GM12878 (cell line): ENCODE measurements around the gene EIF4EBP2. TPM values are rescaled to one million over a fixed set of nuclear protein-coding genes. Genes with fewer than 3 reads are reported as not detected.
A peak's percentile ranks its signal among the peaks of the same experiment; 100 is the strongest.

ENCODE experiments used
- CBX5 ChIP-seq: sonication (generic); IDR thresholded peaks from 2 replicates; pipeline ENCODE4 v1.6.1; 2016; ENCODE audit warnings: low read depth, moderate library complexity, mild to moderate bottlenecking, inconsistent platforms
- CUX1 ChIP-seq: IDR thresholded peaks from 2 replicates; pipeline ENCODE4 v1.6.1; 2012; ENCODE audit warnings: improper control_type of control experiment, low read depth, low read length; ENCODE audit not compliant: insufficient replicate concordance
- ETV6 ChIP-seq, 2 experiments: fragments of 450-650 bp in 1 of 2; IDR thresholded peaks in 1 of 2; conservative IDR thresholded peaks in 1 of 2; 2 replicates each; pipeline ENCODE4 v1.6.1; 2014; ENCODE audit warnings: antibody characterized with exemption in 1 of 2, borderline replicate concordance in 1 of 2, low read depth in 1 of 2, mild to moderate bottlenecking in 1 of 2, moderate library complexity in 1 of 2
- GATAD2B ChIP-seq: fragments of 450-650 bp; conservative IDR thresholded peaks from 2 replicates; pipeline ENCODE4 v1.6.1; 2017; ENCODE audit warnings: low read depth, mild to moderate bottlenecking, moderate library complexity
- IRF4 ChIP-seq: IDR thresholded peaks from 2 replicates; pipeline ENCODE4 v1.6.1; 2011; ENCODE audit warnings: low read depth, low read length
- JUNB ChIP-seq: IDR thresholded peaks from 2 replicates; pipeline ENCODE4 v1.6.1; 2016; ENCODE audit warnings: antibody characterized with exemption, mild to moderate bottlenecking
- KAT2A ChIP-seq: conservative IDR thresholded peaks from 2 replicates; pipeline ENCODE4 v1.6.1; 2011; ENCODE audit warnings: low read depth, low read length; ENCODE audit not compliant: control insufficient read depth
- LARP7 ChIP-seq: fragments of 450-650 bp; IDR thresholded peaks from 2 replicates; pipeline ENCODE4 v1.6.1; 2017; ENCODE audit warnings: mild to moderate bottlenecking
- MEF2A ChIP-seq: IDR thresholded peaks from 2 replicates; pipeline ENCODE4 v1.6.1; 2011; ENCODE audit warnings: low read depth, mild to moderate bottlenecking, low read length, moderate library complexity; ENCODE audit not compliant: insufficient read depth
- MTA2 ChIP-seq: fragments of 450-650 bp; IDR thresholded peaks from 2 replicates; pipeline ENCODE4 v1.6.1; 2016; ENCODE audit warnings: low read depth, mild to moderate bottlenecking, moderate library complexity
- MYB ChIP-seq: fragments of 150-350 bp; IDR thresholded peaks from 2 replicates; pipeline ENCODE4 v1.6.1; 2014; ENCODE audit warnings: mild to moderate bottlenecking, low read depth, low read length, borderline replicate concordance
- NFYA ChIP-seq: IDR thresholded peaks from 2 replicates; pipeline ENCODE4 v1.6.1; 2011; ENCODE audit warnings: low read depth, mild to moderate bottlenecking, low read length, improper control_type of control experiment, borderline replicate concordance
- NR2C2 ChIP-seq: IDR thresholded peaks from 2 replicates; pipeline ENCODE4 v1.6.1; 2011; ENCODE audit warnings: borderline replicate concordance, low read depth; ENCODE audit not compliant: control insufficient read depth, insufficient read length
- PAX5 ChIP-seq: IDR thresholded peaks from 2 replicates; pipeline ENCODE4 v1.6.1; 2011; ENCODE audit warnings: low read depth, low read length, borderline replicate concordance
- PBX3 ChIP-seq: IDR thresholded peaks from 2 replicates; pipeline ENCODE4 v1.6.1; 2011; ENCODE audit warnings: mild to moderate bottlenecking, low read depth, low read length, moderate library complexity; ENCODE audit not compliant: insufficient replicate concordance
- PKNOX1 ChIP-seq: fragments of 450-650 bp; IDR thresholded peaks from 2 replicates; pipeline ENCODE4 v1.6.1; 2016; ENCODE audit warnings: mild to moderate bottlenecking
- POLR2AphosphoS2 ChIP-seq: IDR thresholded peaks from 2 replicates; pipeline ENCODE4 v1.6.1; 2011; ENCODE audit warnings: low read depth, mild to moderate bottlenecking, low read length, improper control_type of control experiment, moderate library complexity
- POLR2AphosphoS5 ChIP-seq: IDR thresholded peaks from 2 replicates; pipeline ENCODE4 v1.6.1; 2011; ENCODE audit warnings: mild to moderate bottlenecking, low read length, inconsistent platforms
- RFX5 ChIP-seq: IDR thresholded peaks from 2 replicates; pipeline ENCODE4 v1.6.1; 2011; ENCODE audit warnings: low read depth, low read length, improper control_type of control experiment
- SPI1 ChIP-seq: IDR thresholded peaks from 2 replicates; pipeline ENCODE4 v1.6.1; 2011; ENCODE audit warnings: low read depth, mild to moderate bottlenecking, low read length, moderate library complexity, borderline replicate concordance; ENCODE audit not compliant: insufficient read depth
- USF2 ChIP-seq: IDR thresholded peaks from 2 replicates; pipeline ENCODE4 v1.6.1; 2011; ENCODE audit warnings: low read depth, low read length, improper control_type of control experiment, borderline replicate concordance
- WRNIP1 ChIP-seq: IDR thresholded peaks from 2 replicates; pipeline ENCODE4 v1.6.1; 2011; ENCODE audit warnings: low read depth, low read length, improper control_type of control experiment, borderline replicate concordance
- polyA plus RNA-seq, 11 experiments: library from polyadenylated mRNA; depleted of rRNA in 4 of 11; unstranded in 6 of 11; stranded (reverse) in 5 of 11; fragments of >200 nt; fragmentation: Nextera tagmentation in 4 of 11; fragmentation: Illumina TruSeq in 1 of 11; extraction: Ambion mirVana in 4 of 11; extraction: Trizol in 1 of 11; gene quantifications; 1 replicate in 1 of 11; 2 replicates in 10 of 11; pipeline versions ENCODE4 v1.2.1 to v1.2.3, GENCODE V29; 2011 to 2016; ENCODE audit warnings: inconsistent platforms in 2 of 11, missing spikeins in 2 of 11, low read depth in 1 of 11
- total RNA-seq, 4 experiments: library from RNA; depleted of rRNA in 3 of 4; stranded (reverse); fragments of >200 nt in 3 of 4; fragmentation: Illumina TruSeq in 1 of 4; extraction: Trizol in 1 of 4; gene quantifications; 2 replicates each; pipeline versions ENCODE4 v1.2.1 to v1.2.3, GENCODE V29; 2013 to 2021

The EIF4EBP2 gene
- total and polyA plus RNA-seq, 10 of the 15 experiments (the other 5 are each of a cell fraction or from before 2014, with no cell fraction given) = 14.4 to 51.3 (median 28.9) TPM

GRCh38 chr10:70404036-70404786, at the start of gene EIF4EBP2 (continued):
- no peak for TF ChIP-seq CUX1
- TF ChIP-seq IRF4 = no peak
- no peak for TF ChIP-seq USF2
- no peak for TF ChIP-seq WRNIP1
- no peak for TF ChIP-seq MEF2A
- TF ChIP-seq POLR2AphosphoS2 = peak; percentile 77
- TF ChIP-seq ETV6 (conservative IDR thresholded peaks at IDR 0.05 in 1 of 2, IDR thresholded peaks at IDR 0.05 in 1 of 2; ENCODE audit: borderline replicate concordance in 1 of 2, low read depth in 1 of 2) = no peak
- no peak for TF ChIP-seq NFYA
- peak; percentile 91 for TF ChIP-seq GATAD2B
- no peak for TF ChIP-seq NR2C2
- no peak for TF ChIP-seq MYB
- TF ChIP-seq CBX5 = no peak
- TF ChIP-seq PBX3 = no peak
- no peak for TF ChIP-seq MTA2
- no peak for TF ChIP-seq RFX5
- TF ChIP-seq SPI1 = no peak
- no peak for TF ChIP-seq JUNB
- TF ChIP-seq PAX5 = 0 out of 2 replicates have a peak, but pooled peaks have one; percentile 31
- peak; percentile 93; the same call in 1 of the 2 replicates for TF ChIP-seq LARP7
- TF ChIP-seq PKNOX1 = peak; percentile 55; the same call in 1 of the 2 replicates
- peak; percentile 89 for TF ChIP-seq POLR2AphosphoS5
- no peak for TF ChIP-seq KAT2A
